GM12873 (cell line): ENCODE data around the gene DOCK10.

Source experiments
- TF ChIP-seq, protein P1 (sequence below): IDR thresholded peaks from 2 replicates; pipeline ENCODE4 v1.5.1; 2012; ENCODE audit warnings: low read depth, mild to moderate bottlenecking, moderate library complexity, low read length, control low read depth; ENCODE audit not compliant: insufficient read depth; ENCODE audit errors: missing control alignments

The DOCK10 gene

DNA sequence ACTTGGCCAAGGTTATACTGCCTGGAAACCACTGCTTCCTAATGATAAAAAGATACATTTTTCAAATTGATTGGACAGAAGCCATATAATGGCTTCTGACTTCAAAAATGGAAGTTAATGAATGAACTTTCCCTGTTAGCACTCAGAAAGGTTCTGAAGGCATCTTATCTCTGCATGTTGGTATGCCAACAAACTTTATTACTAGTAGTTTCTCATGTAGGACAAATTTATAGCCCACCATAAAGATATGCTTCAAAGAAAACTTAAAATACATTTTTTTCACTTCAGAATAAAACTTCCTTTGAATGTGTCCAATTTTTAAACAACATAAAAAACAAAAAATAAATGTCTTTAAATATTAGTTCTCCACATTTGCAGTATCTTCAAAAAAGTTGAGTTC lies 10.0 kb downstream of the DOCK10 start:
- TF ChIP-seq, protein P1, sequence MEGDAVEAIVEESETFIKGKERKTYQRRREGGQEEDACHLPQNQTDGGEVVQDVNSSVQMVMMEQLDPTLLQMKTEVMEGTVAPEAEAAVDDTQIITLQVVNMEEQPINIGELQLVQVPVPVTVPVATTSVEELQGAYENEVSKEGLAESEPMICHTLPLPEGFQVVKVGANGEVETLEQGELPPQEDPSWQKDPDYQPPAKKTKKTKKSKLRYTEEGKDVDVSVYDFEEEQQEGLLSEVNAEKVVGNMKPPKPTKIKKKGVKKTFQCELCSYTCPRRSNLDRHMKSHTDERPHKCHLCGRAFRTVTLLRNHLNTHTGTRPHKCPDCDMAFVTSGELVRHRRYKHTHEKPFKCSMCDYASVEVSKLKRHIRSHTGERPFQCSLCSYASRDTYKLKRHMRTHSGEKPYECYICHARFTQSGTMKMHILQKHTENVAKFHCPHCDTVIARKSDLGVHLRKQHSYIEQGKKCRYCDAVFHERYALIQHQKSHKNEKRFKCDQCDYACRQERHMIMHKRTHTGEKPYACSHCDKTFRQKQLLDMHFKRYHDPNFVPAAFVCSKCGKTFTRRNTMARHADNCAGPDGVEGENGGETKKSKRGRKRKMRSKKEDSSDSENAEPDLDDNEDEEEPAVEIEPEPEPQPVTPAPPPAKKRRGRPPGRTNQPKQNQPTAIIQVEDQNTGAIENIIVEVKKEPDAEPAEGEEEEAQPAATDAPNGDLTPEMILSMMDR, result no peak

DNA sequence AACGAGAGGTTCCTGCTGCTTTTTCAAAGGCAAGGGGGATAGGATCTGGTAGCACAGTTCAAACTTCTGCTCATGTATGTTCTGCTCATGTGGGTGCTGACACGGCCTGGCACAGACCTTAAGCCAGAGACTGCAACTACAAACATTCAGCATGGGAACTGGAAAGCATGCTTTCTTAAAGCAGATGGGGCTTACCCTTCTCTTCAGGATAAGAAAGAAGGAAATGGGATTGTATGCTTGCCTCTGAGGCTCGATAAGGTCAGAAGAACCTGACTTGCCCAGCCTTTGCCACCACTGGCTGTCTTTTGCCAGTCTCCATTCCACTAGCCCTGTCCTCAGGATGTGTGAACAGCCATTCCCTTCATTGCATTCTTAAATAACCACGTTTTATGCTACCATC lies 10.7 kb downstream of the DOCK10 start:
- TF ChIP-seq, protein P1, result no peak

DNA sequence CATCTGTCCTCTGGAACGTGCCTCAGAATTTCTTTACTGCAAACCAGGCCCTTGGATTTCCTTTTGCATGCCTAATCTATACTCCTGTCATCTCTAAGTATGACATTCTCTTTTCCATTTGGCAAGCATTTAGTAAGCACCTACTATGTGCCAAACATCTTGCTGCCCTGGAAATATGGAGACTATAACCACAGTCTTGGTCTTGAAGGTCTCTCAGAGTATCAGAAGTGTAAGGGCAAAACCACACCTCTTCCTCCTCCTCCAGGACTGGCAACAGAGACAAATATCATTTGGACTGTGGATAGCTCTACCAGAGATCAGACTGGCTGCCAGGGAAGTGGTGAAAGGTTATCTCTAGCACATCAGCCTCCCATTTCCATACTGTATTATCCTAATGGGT lies 11.4 kb downstream of the DOCK10 start:
- TF ChIP-seq, protein P1, result no peak

DNA sequence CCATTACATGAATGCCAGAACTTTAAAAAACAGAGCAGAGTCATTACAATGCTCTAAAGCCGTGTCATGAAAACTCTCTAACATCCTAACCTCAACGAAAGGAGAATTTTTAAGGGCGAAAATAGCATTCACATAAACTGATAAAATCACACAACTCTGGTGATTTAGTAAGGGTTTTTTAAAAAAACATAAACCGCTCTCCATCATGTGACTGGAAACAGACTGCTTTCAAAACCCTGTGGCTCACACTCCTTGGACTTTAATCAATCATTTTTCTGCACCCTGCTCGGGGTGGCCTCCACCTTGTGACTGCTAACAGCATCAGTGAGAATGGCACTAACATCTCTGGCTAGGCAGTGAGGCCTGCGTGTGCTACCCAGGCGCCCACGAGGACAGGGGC lies 12.1 kb downstream of the DOCK10 start:
- TF ChIP-seq, protein P1, result no peak

DNA sequence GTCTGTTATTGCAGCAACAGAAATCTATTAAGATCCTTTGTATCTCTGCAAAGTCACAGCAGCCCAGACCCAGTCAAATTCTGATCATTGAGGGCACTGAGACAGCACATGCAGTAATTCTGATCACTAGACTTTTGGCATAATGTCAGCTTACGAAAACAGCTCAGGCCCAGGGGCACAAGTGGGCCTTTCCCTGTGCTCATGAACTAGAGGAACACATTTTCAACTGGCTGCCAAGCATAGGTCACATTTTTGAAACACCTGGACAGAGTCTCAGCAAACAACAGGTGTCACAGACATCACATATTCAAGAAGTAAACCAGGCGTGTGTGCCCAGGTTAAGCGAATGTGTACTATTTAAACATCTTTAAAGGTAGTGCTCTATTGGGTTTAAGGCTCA lies 13.7 kb downstream of the DOCK10 start:
- TF ChIP-seq, protein P1, result no peak

DNA sequence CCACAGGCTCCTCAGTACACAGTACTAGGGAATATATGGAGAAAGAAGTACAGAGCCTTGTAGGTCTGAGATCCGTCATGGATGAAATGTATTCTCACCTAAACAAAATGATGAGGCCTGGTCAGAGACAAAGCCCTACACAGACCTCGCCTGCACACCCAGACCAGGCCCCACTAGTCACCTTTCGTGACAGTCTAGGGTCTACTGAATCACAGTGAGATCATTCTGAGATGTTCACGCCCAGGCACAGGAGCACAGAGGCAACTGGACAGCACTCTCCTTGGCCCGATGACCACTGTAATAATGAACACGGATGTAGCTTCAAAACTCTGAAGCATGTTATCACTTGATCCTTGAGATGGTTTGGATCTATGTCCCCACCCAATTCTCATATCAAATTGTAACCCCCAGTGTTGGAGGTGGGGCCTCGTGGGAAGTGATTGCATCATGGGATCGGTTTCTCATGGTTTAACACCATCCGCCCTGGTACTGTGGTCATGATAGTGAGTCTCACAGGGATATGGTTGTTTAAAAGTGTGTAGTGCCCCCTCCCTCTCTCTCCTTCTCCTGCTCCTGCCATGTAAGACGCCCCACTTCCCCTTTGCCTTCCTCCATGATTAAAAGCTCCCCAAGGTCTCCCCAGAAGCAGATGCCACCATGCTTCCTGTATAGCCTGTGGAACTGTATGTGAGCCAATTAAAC lies 15.1 kb downstream of the DOCK10 start:
- TF ChIP-seq, protein P1, result no peak

DNA sequence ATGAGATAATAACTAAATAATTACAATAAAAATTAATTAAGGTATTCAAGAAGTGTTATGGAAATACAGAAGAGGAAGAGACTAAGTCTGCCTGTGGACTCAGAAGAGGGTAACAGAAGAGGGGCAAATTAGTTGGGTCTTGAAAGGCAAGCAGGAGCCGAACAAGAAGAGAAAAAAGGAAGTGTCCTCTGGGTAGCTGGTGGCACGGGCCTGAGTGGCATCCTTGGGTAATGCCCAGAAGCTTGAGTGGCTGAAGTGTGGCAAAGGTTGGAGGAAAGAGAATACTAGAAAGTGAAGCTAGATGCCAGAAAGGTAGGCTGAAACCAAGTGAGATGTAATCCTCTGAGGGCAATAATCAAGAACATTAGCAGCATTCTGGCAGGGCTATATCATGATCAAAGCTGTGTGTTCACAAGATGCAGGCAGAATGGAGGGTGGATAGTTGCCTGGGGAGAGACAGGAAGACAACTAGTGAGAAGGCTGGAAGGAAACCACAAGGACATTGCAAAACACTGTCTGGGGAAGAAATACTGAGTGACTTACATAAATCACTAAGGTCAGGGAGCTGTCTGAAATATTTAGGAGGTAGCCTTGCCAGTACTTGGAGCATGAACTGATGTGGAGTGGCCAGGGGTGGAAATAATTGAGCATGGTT lies 16.2 kb downstream of the DOCK10 start:
- TF ChIP-seq, protein P1, result no peak
